NCI-H187 treated with DMSO at 0.1 percent for 48 hours (cell line): ENCODE results near the gene CDC73.

Experiments used
- DNase-seq: peaks from one replicate; lab custom pipeline; 2025; lab: John Stamatoyannopoulos, UW

The CDC73 gene

GRCh38 chr1:193121616-193122593 is at the start of gene CDC73:
Gene CDC73 (plus strand): TSS chr1:193122031. CDS start chr1:193122201, 170 bp downstream.
- peak; percentile 90 for DNase-seq

- DNase-seq: no peak
Observed at GRCh38 chr1:193077991-193078390, 43.8 kb upstream of the CDC73 start.

- no peak for DNase-seq
Observed at GRCh38 chr1:193079187-193079586, 42.6 kb upstream of the CDC73 start.

GRCh38 chr1:193083365-193084088 is 38.3 kb upstream of the CDC73 start:
- DNase-seq: no peak

GRCh38 chr1:193085263-193085662 is 36.6 kb upstream of the CDC73 start:
- no peak for DNase-seq

- no peak for DNase-seq
Observed at GRCh38 chr1:193086342-193086741, 35.5 kb upstream of the CDC73 start.

- DNase-seq: no peak
Observed at GRCh38 chr1:193087893-193088292, 33.9 kb upstream of the CDC73 start.

- no peak for DNase-seq
Observed at GRCh38 chr1:193090865-193091264, 31.0 kb upstream of the CDC73 start.

- DNase-seq: no peak
Observed at GRCh38 chr1:193094112-193094511, 27.7 kb upstream of the CDC73 start.

- no peak for DNase-seq
Observed at GRCh38 chr1:193102662-193103061, 19.2 kb upstream of the CDC73 start.

- DNase-seq: no peak
Observed at GRCh38 chr1:193103759-193104501, 17.9 kb upstream of the CDC73 start.

GRCh38 chr1:193104502-193104906 is 17.3 kb upstream of the CDC73 start:
- no peak for DNase-seq

GRCh38 chr1:193104907-193105820 is 16.7 kb upstream of the CDC73 start, which contains the start of gene GLRX2:
Gene GLRX2 (minus strand): TSS chr1:193105414. CDS start chr1:193105382, 32 bp downstream.
- DNase-seq: peak; percentile 62

GRCh38 chr1:193105821-193106177 is 16.0 kb upstream of the CDC73 start:
- no peak for DNase-seq

- no peak for DNase-seq
Observed at GRCh38 chr1:193108471-193108870, 13.4 kb upstream of the CDC73 start.

- DNase-seq: no peak
Observed at GRCh38 chr1:193109619-193110018, 12.2 kb upstream of the CDC73 start.

GRCh38 chr1:193110246-193110645 is 11.6 kb upstream of the CDC73 start:
- DNase-seq: no peak

- no peak for DNase-seq
Observed at GRCh38 chr1:193110864-193111263, 11.0 kb upstream of the CDC73 start.

- DNase-seq: no peak
Observed at GRCh38 chr1:193111641-193112090, 10.2 kb upstream of the CDC73 start.

GRCh38 chr1:193113258-193113991 is 8.4 kb upstream of the CDC73 start:
- no peak for DNase-seq
